Kidney (tissue), 14 donors: ENCODE measurements around the gene PAQR6. TPM values are rescaled to one million over a fixed set of nuclear protein-coding genes. Genes with fewer than 3 reads are reported as not detected.

Experiments
- DNase-seq, 5 donors: peaks; one replicate each; pipeline ENCODE4 v3.0.0-alpha.2; 2013 to 2020
- FAIRE-seq: peaks from 2 replicates; lab custom pipeline; 2012; peaks lifted over from hg19 to GRCh38; lab: Jason Lieb, UNC
- H3K27ac ChIP-seq, 2 donors: one replicate each; pipeline ENCODE4 v1.7.0; 2013; ENCODE audit warnings: low read depth in 2 of 2, low read length in 2 of 2, inconsistent platforms in 1 of 2
- H3K27me3 ChIP-seq: one replicate; pipeline ENCODE4 v1.7.1; 2013; ENCODE audit warnings: low read length, inconsistent platforms; ENCODE audit not compliant: control insufficient read depth, insufficient read depth
- H3K36me3 ChIP-seq, 3 donors: one replicate each; pipeline versions ENCODE4 v1.7.0 to v1.7.1; 2013; ENCODE audit warnings: low read length in 3 of 3, control low read depth in 1 of 3, inconsistent platforms in 1 of 3; ENCODE audit not compliant: insufficient read depth in 3 of 3, control insufficient read depth in 2 of 3
- H3K4me1 ChIP-seq, 3 donors: one replicate each; pipeline versions ENCODE4 v1.7.0 to v1.7.1; 2013; ENCODE audit warnings: low read length in 3 of 3, inconsistent platforms in 1 of 3, low read depth in 1 of 3; ENCODE audit not compliant: control insufficient read depth in 2 of 3, insufficient read depth in 2 of 3
- H3K4me3 ChIP-seq, 3 donors: one replicate each; pipeline versions ENCODE4 v1.7.0 to v1.8.1; 2013; ENCODE audit warnings: low read length in 3 of 3, control low read depth in 1 of 3, inconsistent platforms in 1 of 3
- H3K9ac ChIP-seq, 3 donors: one replicate each; pipeline versions ENCODE4 v1.7.0 to v1.7.1; 2013; ENCODE audit warnings: low read length in 3 of 3, control low read depth in 1 of 3, inconsistent platforms in 1 of 3
- H3K9me3 ChIP-seq, 3 donors: one replicate each; pipeline versions ENCODE4 v1.7.0 to v1.7.1; 2013; ENCODE audit warnings: low read length in 3 of 3, control low read depth in 1 of 3, inconsistent platforms in 1 of 3; ENCODE audit not compliant: control insufficient read depth in 2 of 3, insufficient read depth in 1 of 3
- CTCF ChIP-seq: IDR thresholded peaks from 3 replicates; pipeline ENCODE4 v1.5.1; 2012; ENCODE audit warnings: mild to moderate bottlenecking, moderate library complexity, borderline replicate concordance; ENCODE audit not compliant: insufficient read depth; ENCODE audit errors: extremely low read depth
- intact Hi-C: fragments of 100-400 bp; cut with DNase I; formaldehyde crosslinking; loops from one replicate; pipeline ENCODE4 v1.11.1; 2022
- polyA plus RNA-seq: library from polyadenylated mRNA; stranded (reverse); fragments of 350-450 nt; fragmentation: Illumina TruSeq; extraction: RNeasy Lipid Tissue Mini Kit (QIAGEN cat#74804); gene quantifications from one replicate; pipeline ENCODE4 v1.2.3, GENCODE V29; 2014; ENCODE audit warnings: low read depth, low replicate concordance; ENCODE audit not compliant: insufficient read depth
- total RNA-seq: library from RNA; stranded (reverse); fragmentation: NEBNext Ultra II Directional; extraction: Animal tissue kit (Norgen Biotek cat#: 25700); gene quantifications from one replicate; pipeline ENCODE4 v1.2.1, GENCODE V29; 2021
- donor health status: control.
- donor health status: control.
- donor health status: control.
- donor health status: control.
- donor health status: control.
- donor health status: DM: yes; HTN: yes; CAD: no.
- donor health status: Normal renal cell carcinoma (clear cell type).

The PAQR6 gene
- total and polyA plus RNA-seq, 2 donors from 2014 or later = 2.0 to 4.2 TPM

- intact Hi-C loops = no loop called here
- Histone ChIP-seq H3K4me3 (peak overlapping the region in 1 of 3 donors; percentile 22), H3K27me3 (no peaks in the 10 kb centered on the region), H3K9me3 (no peaks in the 10 kb centered on the region), H3K36me3 (peaks cover 3 to 18% (median 3%) of the 10 kb centered on the region in 3 donors), H3K9ac (no peak overlapping the region), H3K27ac (peak overlapping the region; percentile 23 to 65), H3K4me1 (peaks cover 0 to 37% (median 23%) of the 10 kb centered on the region in 3 donors)
- TF ChIP-seq CTCF = no peak
- DNase-seq = peak in 2 of 5 donors; percentile 10 to 31
- no peak for FAIRE-seq
Measured at GRCh38 chr1:156198831-156199349, 49.0 kb downstream of the PAQR6 start.

- Histone ChIP-seq H3K9ac (no peak overlapping the region), H3K36me3 (peaks cover 3 to 10% (median 3%) of the 10 kb centered on the region in 3 donors), H3K27ac (peak overlapping the region in 1 of 2 donors; percentile 10), H3K27me3 (no peaks in the 10 kb centered on the region), H3K4me1 (peaks cover 0 to 32% (median 22%) of the 10 kb centered on the region in 3 donors), H3K4me3 (no peak overlapping the region), H3K9me3 (no peaks in the 10 kb centered on the region)
- FAIRE-seq (no peak), DNase-seq (no peak)
- no peak for TF ChIP-seq CTCF
- intact Hi-C loops = no loop called here
Measured at GRCh38 chr1:156196445-156196844, 51.4 kb downstream of the PAQR6 start.

- Histone ChIP-seq H3K27me3 (no peaks in the 10 kb centered on the region), H3K36me3 (peaks cover 3 to 10% (median 3%) of the 10 kb centered on the region in 3 donors), H3K27ac (peak overlapping the region in 1 of 2 donors; percentile 3), H3K4me1 (peaks cover 0 to 32% (median 22%) of the 10 kb centered on the region in 3 donors), H3K9me3 (no peaks in the 10 kb centered on the region), H3K4me3 (peak overlapping the region in 1 of 3 donors; percentile 12), H3K9ac (no peak overlapping the region)
- DNase-seq (no peak), FAIRE-seq (no peak)
- TF ChIP-seq CTCF = no peak
- intact Hi-C loops = no loop called here
Measured at GRCh38 chr1:156195853-156196252, 52.0 kb downstream of the PAQR6 start.
